GM12878 (cell line): ENCODE results near the gene LSAMP. TPM values are rescaled to one million over a fixed set of nuclear protein-coding genes. Genes with fewer than 3 reads are reported as not detected.
A peak's percentile ranks its signal among the peaks of the same experiment; 100 is the strongest.

ENCODE experiments used
- ATAC-seq: fragments of 200-7000 bp; cut with Tn5 transposase; 3 replicates; pipeline ENCODE4 v1.9.1; 2020; ENCODE audit warnings: mild to moderate bottlenecking, moderate library complexity
- BruUV-seq: library from RNA; stranded (reverse); fragments of 400-500 nt; replicated peaks from 2 replicates; lab custom pipeline; 2021; lab: Mats Ljungman, UMichigan
- CTCF ChIA-PET: fragments of 300-600 bp; sonication (Branson Sonifier 250); formaldehyde crosslinking; extraction: SDS; loops from one replicate; lab custom pipeline; 2021; ENCODE audit warnings: inconsistent platforms; lab: Yijun Ruan, JAX
- POLR2A ChIA-PET: fragments of 350-600 bp; formaldehyde crosslinking; extraction: SDS; loops from one replicate; lab custom pipeline; 2021; ENCODE audit warnings: inconsistent platforms; lab: Charles Lee
- RAD21 ChIA-PET: fragments of 300-600 bp; sonication (Branson Sonifier 250); formaldehyde crosslinking; loops from one replicate; lab custom pipeline; 2023; ENCODE audit warnings: antibody characterized with exemption; ENCODE audit not compliant: unreplicated experiment; lab: Charles Lee
- SMC1A ChIA-PET: fragments of 300-600 bp; sonication (Branson Sonifier 250); formaldehyde crosslinking; loops from one replicate; lab custom pipeline; 2023; ENCODE audit not compliant: unreplicated experiment, uncharacterized antibody; lab: Charles Lee
- DNase-seq: peaks from one replicate; pipeline ENCODE4 v3.0.0-alpha.2; 2011; ENCODE audit warnings: low read depth, low spot score
- FAIRE-seq: peaks from 3 replicates; lab custom pipeline; 2011; peaks lifted over from hg19 to GRCh38; lab: Jason Lieb, UNC
- H2AFZ ChIP-seq: 2 replicates; pipeline ENCODE4 v1.6.0; 2011; ENCODE audit warnings: low read depth, low read length, control low read depth; ENCODE audit not compliant: control insufficient read depth
- H3K27ac ChIP-seq: 2 replicates; pipeline ENCODE4 v1.5.1; 2011; ENCODE audit warnings: control low read depth; ENCODE audit not compliant: control insufficient read depth, insufficient read depth
- H3K27me3 ChIP-seq, 2 experiments: replicated peaks in 1 of 2; 2 replicates each; pipeline versions ENCODE4 v1.6.0 to v1.6.1; 2011; ENCODE audit warnings: low read length in 1 of 2; ENCODE audit not compliant: control insufficient read depth in 2 of 2, insufficient read depth in 2 of 2
- H3K36me3 ChIP-seq, 2 experiments: 2 replicates each; pipeline ENCODE4 v1.5.1; 2011; ENCODE audit warnings: low read length in 1 of 2; ENCODE audit not compliant: control insufficient read depth in 2 of 2, insufficient read depth in 2 of 2
- H3K4me1 ChIP-seq: 2 replicates; pipeline ENCODE4 v1.6.1; 2011; ENCODE audit warnings: mild to moderate bottlenecking, low read length, moderate library complexity, mixed read lengths; ENCODE audit not compliant: control insufficient read depth, insufficient read depth
- H3K4me2 ChIP-seq: 2 replicates; pipeline ENCODE4 v1.6.0; 2011; ENCODE audit warnings: control low read depth; ENCODE audit not compliant: control insufficient read depth, insufficient read depth
- H3K4me3 ChIP-seq: fragments of 200-600 bp; sonication (generic); 2 replicates; pipeline ENCODE4 v1.5.1; 2016
- H3K79me2 ChIP-seq: 2 replicates; pipeline ENCODE4 v1.6.0; 2011; ENCODE audit warnings: low read length; ENCODE audit not compliant: control insufficient read depth, insufficient read depth
- H3K9ac ChIP-seq: 2 replicates; pipeline ENCODE4 v1.8.0; 2011; ENCODE audit warnings: low read length, control low read depth, mixed read lengths; ENCODE audit not compliant: control insufficient read depth, insufficient read depth
- H3K9me3 ChIP-seq: replicated peaks from 3 replicates; pipeline ENCODE4 v1.5.1; 2011; ENCODE audit warnings: mild to moderate bottlenecking, low read length; ENCODE audit not compliant: control insufficient read depth, insufficient read depth
- H4K20me1 ChIP-seq: 2 replicates; pipeline ENCODE4 v1.6.0; 2011; ENCODE audit not compliant: control insufficient read depth, insufficient read depth
- DPF2 ChIP-seq: fragments of 450-650 bp; IDR thresholded peaks from 2 replicates; pipeline ENCODE4 v1.6.1; 2017; ENCODE audit warnings: mild to moderate bottlenecking
- FOS ChIP-seq: IDR thresholded peaks from 3 replicates; pipeline ENCODE4 v1.6.1; 2011; ENCODE audit warnings: borderline replicate concordance; ENCODE audit not compliant: insufficient read length; ENCODE audit errors: extremely low read depth
- HDGF ChIP-seq: fragments of 450-650 bp; IDR thresholded peaks from 2 replicates; pipeline ENCODE4 v1.6.1; 2016; ENCODE audit warnings: antibody characterized with exemption
- JUNB ChIP-seq: IDR thresholded peaks from 2 replicates; pipeline ENCODE4 v1.6.1; 2016; ENCODE audit warnings: antibody characterized with exemption, mild to moderate bottlenecking
- MEF2B ChIP-seq: fragments of 450-650 bp; IDR thresholded peaks from 2 replicates; pipeline ENCODE4 v1.6.1; 2018; ENCODE audit warnings: mild to moderate bottlenecking, moderate library complexity; ENCODE audit not compliant: partially characterized antibody, poor library complexity, severe bottlenecking
- POU2F2 ChIP-seq: IDR thresholded peaks from 3 replicates; pipeline ENCODE4 v1.6.1; 2011; ENCODE audit warnings: low read depth, mild to moderate bottlenecking, low read length, borderline replicate concordance
- TCF12 ChIP-seq: IDR thresholded peaks from 2 replicates; pipeline ENCODE4 v1.6.1; 2011; ENCODE audit warnings: low read depth, mild to moderate bottlenecking, low read length
- ZSCAN29 ChIP-seq: fragments of 450-650 bp; IDR thresholded peaks from 2 replicates; pipeline ENCODE4 v1.6.1; 2017; ENCODE audit warnings: mild to moderate bottlenecking, moderate library complexity
- WGBS: methylation state at CpG from one replicate; pipeline ENCODE4 v1.1.6; 2016; ENCODE audit warnings: low lambda C conversion rate; ENCODE audit not compliant: insufficient replicate concordance, insufficient coverage; ENCODE audit errors: missing lambda C conversion rate; 5-methylcytosine and 5-hydroxymethylcytosine counted together
- in situ Hi-C: fragments of 300-500 bp; cut with MboI; formaldehyde crosslinking; loops from 9 replicates; pipeline ENCODE4 v1.14.3; 2018; ENCODE audit warnings: mixed read lengths
- intact Hi-C: fragments of 100-400 bp; cut with micrococcal nuclease; formaldehyde crosslinking; loops from one replicate; pipeline ENCODE4 v1.14.2; 2022; ENCODE audit not compliant: unreplicated experiment
- polyA plus RNA-seq, 11 experiments: library from polyadenylated mRNA; depleted of rRNA in 4 of 11; unstranded in 6 of 11; stranded (reverse) in 5 of 11; fragments of >200 nt; fragmentation: Nextera tagmentation in 4 of 11; fragmentation: Illumina TruSeq in 1 of 11; extraction: Ambion mirVana in 4 of 11; extraction: Trizol in 1 of 11; gene quantifications; 1 replicate in 1 of 11; 2 replicates in 10 of 11; pipeline versions ENCODE4 v1.2.1 to v1.2.3, GENCODE V29; 2011 to 2016; ENCODE audit warnings: inconsistent platforms in 2 of 11, missing spikeins in 2 of 11, low read depth in 1 of 11
- total RNA-seq, 4 experiments: library from RNA; depleted of rRNA in 3 of 4; stranded (reverse); fragments of >200 nt in 3 of 4; fragmentation: Illumina TruSeq in 1 of 4; extraction: Trizol in 1 of 4; gene quantifications; 2 replicates each; pipeline versions ENCODE4 v1.2.1 to v1.2.3, GENCODE V29; 2013 to 2021
- TF ChIP-seq, protein P1 (sequence below): fragments of 450-650 bp; IDR thresholded peaks from 2 replicates; pipeline ENCODE4 v1.6.1; 2014; ENCODE audit warnings: mild to moderate bottlenecking
- TF ChIP-seq, protein P2 (sequence below): fragments of 450-650 bp; formaldehyde crosslinking; IDR thresholded peaks from 2 replicates; pipeline ENCODE4 v1.5.0; 2022; ENCODE audit warnings: mild to moderate bottlenecking, missing genetic modification characterization

The LSAMP gene
- total and polyA plus RNA-seq, 10 of the 15 experiments (the other 5 are each of a cell fraction or from before 2014, with no cell fraction given) = 2.0 to 12.7 (median 6.5) TPM

DNA sequence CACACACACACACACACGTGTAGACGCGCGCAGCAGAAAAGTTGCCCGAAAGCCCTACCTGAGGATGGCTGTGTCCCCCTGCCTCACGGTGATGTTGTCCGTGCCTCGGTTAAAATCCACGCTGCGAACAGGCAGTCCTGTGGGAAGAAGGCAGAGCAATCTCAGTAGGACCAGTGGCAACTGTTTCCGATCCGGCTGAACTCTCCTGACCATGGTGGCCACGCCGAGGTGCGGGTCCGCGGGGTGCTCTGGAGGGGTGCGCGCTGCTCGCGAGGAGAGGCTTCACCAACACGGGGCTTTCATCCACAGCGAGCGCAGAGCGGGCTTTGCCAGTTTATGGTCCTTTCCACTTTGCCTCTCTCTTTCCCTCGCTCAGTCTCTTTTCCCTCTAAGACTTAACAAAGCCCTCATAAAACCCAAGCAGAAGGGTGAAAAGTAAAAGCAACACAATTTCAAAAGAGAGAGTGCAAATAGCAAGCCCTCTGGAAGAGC lies 422 bp downstream of the LSAMP start:
- CTCF ChIA-PET = no interaction called here
- RAD21 ChIA-PET = interaction anchor here (0.6 to 1.2 kb wide), 2 partner anchors 29 to 102 kb away, joined by 3 read pairs; no protein-coding TSS in a partner anchor
- DNase-seq = no peak
- TF ChIP-seq HDGF (0 out of 2 replicates have a peak, but pooled peaks have one; percentile 29), MEF2B (no peak)
- TF ChIP-seq, all 136 proteins: peak for 1
- 40% methylated on average over 26 of the region's 26 CpGs for WGBS
- ChIA-PET POLR2A (interaction anchor here (0.6 kb wide), 1 partner anchor 28 kb away, joined by 5 read pairs; no protein-coding TSS in a partner anchor), SMC1A (interaction anchor here (1.8 to 2.1 kb wide), 2 partner anchors 10 to 107 kb away, joined by 4 to 8 read pairs; no protein-coding TSS in a partner anchor)
- H2AFZ ChIP-seq = no peak overlapping the region
- no TSS peak for BruUV-seq
- no peak overlapping the region for H3K27ac ChIP-seq
- H3K36me3 ChIP-seq = no peaks in the 10 kb centered on the region
- no peaks in the 10 kb centered on the region for H4K20me1 ChIP-seq
- no peak overlapping the region for H3K4me3 ChIP-seq
- in situ Hi-C loops = no loop called here
- H3K79me2 ChIP-seq = no peaks in the 10 kb centered on the region
- ATAC-seq = peak; percentile 48
- H3K27me3 ChIP-seq = peaks cover 2 to 6% of the 10 kb centered on the region in 2 experiments; a peak in 2 of 4 replicates
- intact Hi-C loops = no loop called here
- H3K9me3 ChIP-seq = no peaks in the 10 kb centered on the region
- H3K9ac ChIP-seq = no peak overlapping the region
- no peaks in the 10 kb centered on the region for H3K4me1 ChIP-seq
- H3K4me2 ChIP-seq = no peak overlapping the region
- no peak for FAIRE-seq

DNA sequence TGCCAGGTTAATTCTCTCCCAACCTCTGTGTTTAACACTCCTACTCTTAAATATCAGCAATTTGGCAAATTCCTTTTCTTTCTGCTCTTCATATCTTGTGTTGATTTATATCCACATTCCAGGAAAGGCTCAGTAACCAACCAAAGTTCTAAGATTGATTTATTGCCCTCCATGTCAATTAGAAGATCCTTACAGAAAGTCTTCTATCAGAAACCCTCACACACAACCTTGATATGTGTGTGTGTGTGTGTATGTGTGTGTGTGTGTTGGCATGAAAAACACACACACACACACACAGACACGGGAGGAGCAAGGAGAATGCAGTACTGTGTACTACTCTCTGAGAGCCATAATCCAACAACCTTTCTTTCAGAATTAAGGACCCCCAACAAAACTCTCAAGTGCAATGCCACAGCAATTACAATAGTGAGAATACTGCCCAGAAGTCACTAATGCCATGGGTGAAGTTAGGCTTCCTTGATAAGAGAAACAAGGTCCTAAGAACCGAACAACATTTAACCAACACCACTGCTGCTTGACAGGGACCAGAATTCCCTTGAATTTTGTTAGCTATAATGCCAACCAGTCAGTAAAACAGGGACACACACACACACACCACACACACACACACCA lies 1.1 kb downstream of the LSAMP start:
- intact Hi-C loops = no loop called here
- WGBS = 2% methylated on average over 2 of the region's 2 CpGs
- SMC1A ChIA-PET = interaction anchor here (0.5 to 1.6 kb wide), 6 partner anchors 9 to 290 kb away, joined by 3 to 6 read pairs (median 4); no protein-coding TSS in a partner anchor

More for the DNA sequence above, 1.1 kb downstream of the LSAMP start:
- FAIRE-seq (no peak), DNase-seq (no peak), ATAC-seq (no peak)
- H3K9ac ChIP-seq = no peak overlapping the region
- H3K4me2 ChIP-seq = no peak overlapping the region
- H3K4me3 ChIP-seq = no peak overlapping the region
- H3K27ac ChIP-seq = no peak overlapping the region
- H3K79me2 ChIP-seq = no peaks in the 10 kb centered on the region
- in situ Hi-C loops = no loop called here
- H3K36me3 ChIP-seq = no peaks in the 10 kb centered on the region
- ChIA-PET CTCF (no interaction called here), POLR2A (interaction anchor here (0.6 kb wide), 2 partner anchors 54 to 317 kb away, joined by 4 to 5 read pairs; no protein-coding TSS in a partner anchor), RAD21 (interaction anchor here (1.1 to 1.7 kb wide), 4 partner anchors 8 to 103 kb away, joined by 3 to 7 read pairs (median 4); no protein-coding TSS in a partner anchor)
- no peaks in the 10 kb centered on the region for H3K4me1 ChIP-seq
- no peak overlapping the region for H2AFZ ChIP-seq
- no TSS peak for BruUV-seq
- H3K27me3 ChIP-seq = peaks cover 2 to 6% of the 10 kb centered on the region in 2 experiments; a peak in 2 of 4 replicates
- H3K9me3 ChIP-seq = no peaks in the 10 kb centered on the region
- no peaks in the 10 kb centered on the region for H4K20me1 ChIP-seq
- TF ChIP-seq, protein P1, sequence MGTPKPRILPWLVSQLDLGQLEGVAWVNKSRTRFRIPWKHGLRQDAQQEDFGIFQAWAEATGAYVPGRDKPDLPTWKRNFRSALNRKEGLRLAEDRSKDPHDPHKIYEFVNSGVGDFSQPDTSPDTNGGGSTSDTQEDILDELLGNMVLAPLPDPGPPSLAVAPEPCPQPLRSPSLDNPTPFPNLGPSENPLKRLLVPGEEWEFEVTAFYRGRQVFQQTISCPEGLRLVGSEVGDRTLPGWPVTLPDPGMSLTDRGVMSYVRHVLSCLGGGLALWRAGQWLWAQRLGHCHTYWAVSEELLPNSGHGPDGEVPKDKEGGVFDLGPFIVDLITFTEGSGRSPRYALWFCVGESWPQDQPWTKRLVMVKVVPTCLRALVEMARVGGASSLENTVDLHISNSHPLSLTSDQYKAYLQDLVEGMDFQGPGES = no peak
- TF ChIP-seq DPF2 (no peak), FOS (no peak), ZSCAN29 (no peak), POU2F2 (no peak), JUNB (no peak), TCF12 (no peak)
- TF ChIP-seq, protein P2, sequence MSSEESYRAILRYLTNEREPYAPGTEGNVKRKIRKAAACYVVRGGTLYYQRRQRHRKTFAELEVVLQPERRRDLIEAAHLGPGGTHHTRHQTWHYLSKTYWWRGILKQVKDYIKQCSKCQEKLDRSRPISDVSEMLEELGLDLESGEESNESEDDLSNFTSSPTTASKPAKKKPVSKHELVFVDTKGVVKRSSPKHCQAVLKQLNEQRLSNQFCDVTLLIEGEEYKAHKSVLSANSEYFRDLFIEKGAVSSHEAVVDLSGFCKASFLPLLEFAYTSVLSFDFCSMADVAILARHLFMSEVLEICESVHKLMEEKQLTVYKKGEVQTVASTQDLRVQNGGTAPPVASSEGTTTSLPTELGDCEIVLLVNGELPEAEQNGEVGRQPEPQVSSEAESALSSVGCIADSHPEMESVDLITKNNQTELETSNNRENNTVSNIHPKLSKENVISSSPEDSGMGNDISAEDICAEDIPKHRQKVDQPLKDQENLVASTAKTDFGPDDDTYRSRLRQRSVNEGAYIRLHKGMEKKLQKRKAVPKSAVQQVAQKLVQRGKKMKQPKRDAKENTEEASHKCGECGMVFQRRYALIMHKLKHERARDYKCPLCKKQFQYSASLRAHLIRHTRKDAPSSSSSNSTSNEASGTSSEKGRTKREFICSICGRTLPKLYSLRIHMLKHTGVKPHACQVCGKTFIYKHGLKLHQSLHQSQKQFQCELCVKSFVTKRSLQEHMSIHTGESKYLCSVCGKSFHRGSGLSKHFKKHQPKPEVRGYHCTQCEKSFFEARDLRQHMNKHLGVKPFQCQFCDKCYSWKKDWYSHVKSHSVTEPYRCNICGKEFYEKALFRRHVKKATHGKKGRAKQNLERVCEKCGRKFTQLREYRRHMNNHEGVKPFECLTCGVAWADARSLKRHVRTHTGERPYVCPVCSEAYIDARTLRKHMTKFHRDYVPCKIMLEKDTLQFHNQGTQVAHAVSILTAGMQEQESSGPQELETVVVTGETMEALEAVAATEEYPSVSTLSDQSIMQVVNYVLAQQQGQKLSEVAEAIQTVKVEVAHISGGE = no peak
